ENCODE results near the gene SNRNP27.

Gene SNRNP27

GRCh38 chr2:69943843-69944525, 50.2 kb downstream of the SNRNP27 start:
- H3K27ac ChIP-seq, result no peak overlapping the region
- TF ChIP-seq, protein P1, sequence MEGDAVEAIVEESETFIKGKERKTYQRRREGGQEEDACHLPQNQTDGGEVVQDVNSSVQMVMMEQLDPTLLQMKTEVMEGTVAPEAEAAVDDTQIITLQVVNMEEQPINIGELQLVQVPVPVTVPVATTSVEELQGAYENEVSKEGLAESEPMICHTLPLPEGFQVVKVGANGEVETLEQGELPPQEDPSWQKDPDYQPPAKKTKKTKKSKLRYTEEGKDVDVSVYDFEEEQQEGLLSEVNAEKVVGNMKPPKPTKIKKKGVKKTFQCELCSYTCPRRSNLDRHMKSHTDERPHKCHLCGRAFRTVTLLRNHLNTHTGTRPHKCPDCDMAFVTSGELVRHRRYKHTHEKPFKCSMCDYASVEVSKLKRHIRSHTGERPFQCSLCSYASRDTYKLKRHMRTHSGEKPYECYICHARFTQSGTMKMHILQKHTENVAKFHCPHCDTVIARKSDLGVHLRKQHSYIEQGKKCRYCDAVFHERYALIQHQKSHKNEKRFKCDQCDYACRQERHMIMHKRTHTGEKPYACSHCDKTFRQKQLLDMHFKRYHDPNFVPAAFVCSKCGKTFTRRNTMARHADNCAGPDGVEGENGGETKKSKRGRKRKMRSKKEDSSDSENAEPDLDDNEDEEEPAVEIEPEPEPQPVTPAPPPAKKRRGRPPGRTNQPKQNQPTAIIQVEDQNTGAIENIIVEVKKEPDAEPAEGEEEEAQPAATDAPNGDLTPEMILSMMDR (IDR thresholded peaks at IDR 0.05), result no peak
- no peak for TF ChIP-seq ZFX (IDR thresholded peaks at IDR 0.05; ENCODE audit: borderline replicate concordance)

DNA sequence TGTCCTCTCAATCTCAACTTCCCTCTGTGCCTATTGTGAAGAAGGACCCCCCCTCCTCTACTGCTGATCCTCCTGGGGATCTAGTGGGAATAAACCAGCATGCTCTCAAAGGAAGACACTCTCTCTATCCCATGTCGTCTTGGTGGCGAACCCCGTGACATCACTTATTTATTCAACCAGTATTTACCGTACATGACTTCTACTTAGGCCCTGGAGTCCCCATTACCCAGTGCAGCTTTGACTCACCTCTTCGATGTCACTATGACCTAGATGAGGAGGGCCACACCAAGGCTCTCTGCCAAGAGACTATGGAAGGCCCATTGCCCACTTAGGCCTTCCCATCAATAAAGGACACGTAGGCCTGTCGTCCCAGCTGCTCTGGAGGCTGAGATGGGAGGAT, 51.0 kb downstream of the SNRNP27 start:
- TF ChIP-seq, protein P1 (IDR thresholded peaks at IDR 0.05), result no peak
- TF ChIP-seq ZFX (IDR thresholded peaks at IDR 0.05; ENCODE audit: borderline replicate concordance), result no peak
- no peak overlapping the region for H3K27ac ChIP-seq

GRCh38 chr2:69945441-69945840, 51.7 kb downstream of the SNRNP27 start:
- TF ChIP-seq, protein P1 (IDR thresholded peaks at IDR 0.05), result no peak
- no peak for TF ChIP-seq ZFX (IDR thresholded peaks at IDR 0.05; ENCODE audit: borderline replicate concordance)
- no peak overlapping the region for H3K27ac ChIP-seq

- H3K27ac ChIP-seq, result no peak overlapping the region
- no peak for TF ChIP-seq ZFX (IDR thresholded peaks at IDR 0.05; ENCODE audit: borderline replicate concordance)
- TF ChIP-seq, protein P1 (IDR thresholded peaks at IDR 0.05), result no peak
Measured at GRCh38 chr2:69945941-69946340, 52.2 kb downstream of the SNRNP27 start.

GRCh38 chr2:69946351-69947324, 52.9 kb downstream of the SNRNP27 start:
- TF ChIP-seq, protein P1 (IDR thresholded peaks at IDR 0.05), result no peak
- no peak for TF ChIP-seq ZFX (IDR thresholded peaks at IDR 0.05; ENCODE audit: borderline replicate concordance)
- no peak overlapping the region for H3K27ac ChIP-seq

DNA sequence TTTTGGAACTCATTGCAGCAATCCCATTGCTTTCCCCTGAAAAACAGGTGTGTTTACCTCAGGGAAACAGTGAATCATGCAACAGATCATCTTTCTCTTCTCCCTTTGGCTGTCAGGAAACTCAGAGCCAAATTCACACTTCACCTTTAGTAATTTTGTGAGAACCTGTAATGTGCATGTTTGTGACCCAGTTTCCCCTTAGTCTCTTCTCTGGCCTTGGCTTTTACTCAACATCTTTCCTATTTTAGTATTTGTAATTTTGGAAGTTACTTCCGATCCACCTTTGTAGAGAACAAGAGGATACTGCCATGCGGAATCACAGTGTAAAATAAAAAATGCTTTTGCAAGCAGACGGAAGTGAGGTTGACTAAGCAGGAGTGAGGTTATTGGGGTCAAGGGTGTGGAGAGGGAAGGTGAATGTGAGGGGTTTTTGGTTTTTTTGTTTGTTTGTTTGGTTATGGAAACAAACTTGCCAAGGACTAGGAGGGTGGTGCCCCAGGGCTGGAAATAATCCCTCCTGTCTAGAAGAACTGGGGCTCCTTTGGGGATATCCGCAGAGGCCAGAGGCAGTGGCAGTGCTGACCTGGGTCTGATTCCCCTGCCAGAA, 53.7 kb downstream of the SNRNP27 start:
- H3K27ac ChIP-seq, result no peak overlapping the region
- TF ChIP-seq, protein P1 (IDR thresholded peaks at IDR 0.05), result no peak
- TF ChIP-seq ZFX (IDR thresholded peaks at IDR 0.05; ENCODE audit: borderline replicate concordance), result no peak
